OCI-LY7 (cell line): ENCODE measurements around the gene LRRC47.

Source experiments
- CTCF ChIP-seq: fragments of 200-600 bp; sonication (generic); conservative IDR thresholded peaks from 2 replicates; pipeline ENCODE4 v1.5.1; 2014; ENCODE audit warnings: mild to moderate bottlenecking, antibody characterized with exemption, low read length, moderate library complexity, mixed read lengths
- EZH2phosphoT487 ChIP-seq: fragments of 200-600 bp; sonication (generic); IDR thresholded peaks from 2 replicates; pipeline ENCODE4 v1.6.1; 2018; ENCODE audit warnings: low read depth, borderline replicate concordance, mild to moderate bottlenecking, mixed run types, antibody characterized with exemption, low read length, moderate library complexity, mixed read lengths

- TF ChIP-seq CTCF (no peak), EZH2phosphoT487 (no peak)
Observed at GRCh38 chr1:3746830-3747521, 49.3 kb downstream of the LRRC47 start.
